ENCODE data around the gene F7.

Gene F7

GRCh38 chr13:113145496-113145895, 39.9 kb downstream of the F7 start:
- in situ Hi-C loops (cut with MboI; ENCODE audit: low sequenced_read_pairs): no loop called here
- no peak for DNase-seq (ENCODE audit: low spot score in 2 of 2)
- no peaks in the 10 kb centered on the region for H3K36me3 ChIP-seq (replicated peaks)
- no peaks in the 10 kb centered on the region for H3K9me3 ChIP-seq
- H3K4me1 ChIP-seq: no peaks in the 10 kb centered on the region
- no peaks in the 10 kb centered on the region for H3K27me3 ChIP-seq (ENCODE audit: low read depth)
- no peak overlapping the region for H3K4me3 ChIP-seq

GRCh38 chr13:113145911-113146598, 40.5 kb downstream of the F7 start:
- no peaks in the 10 kb centered on the region for H3K36me3 ChIP-seq (replicated peaks)
- no peaks in the 10 kb centered on the region for H3K27me3 ChIP-seq (ENCODE audit: low read depth)
- no peaks in the 10 kb centered on the region for H3K9me3 ChIP-seq
- no peaks in the 10 kb centered on the region for H3K4me1 ChIP-seq
- no peak overlapping the region for H3K4me3 ChIP-seq
- DNase-seq (ENCODE audit: low spot score in 2 of 2): no peak
- in situ Hi-C loops (cut with MboI; ENCODE audit: low sequenced_read_pairs): no loop called here

GRCh38 chr13:113146750-113147149, 41.2 kb downstream of the F7 start:
- no peak for DNase-seq (ENCODE audit: low spot score in 2 of 2)

GRCh38 chr13:113147206-113147605, 41.6 kb downstream of the F7 start:
- in situ Hi-C loops (cut with MboI; ENCODE audit: low sequenced_read_pairs): no loop called here
- Histone ChIP-seq H3K4me1 (no peaks in the 10 kb centered on the region), H3K9me3 (no peaks in the 10 kb centered on the region), H3K27me3 (ENCODE audit: low read depth) (no peaks in the 10 kb centered on the region), H3K36me3 (replicated peaks) (no peaks in the 10 kb centered on the region), H3K4me3 (no peak overlapping the region)
- DNase-seq (ENCODE audit: low spot score in 2 of 2): no peak

More at GRCh38 chr13:113146750-113147149, 41.2 kb downstream of the F7 start:
- in situ Hi-C loops (cut with MboI; ENCODE audit: low sequenced_read_pairs): no loop called here
- H3K4me3 ChIP-seq: no peak overlapping the region
- no peaks in the 10 kb centered on the region for H3K4me1 ChIP-seq
- H3K36me3 ChIP-seq (replicated peaks): no peaks in the 10 kb centered on the region
- H3K27me3 ChIP-seq (ENCODE audit: low read depth): no peaks in the 10 kb centered on the region
- H3K9me3 ChIP-seq: no peaks in the 10 kb centered on the region

GRCh38 chr13:113148407-113148806, 42.8 kb downstream of the F7 start:
- Histone ChIP-seq H3K36me3 (replicated peaks) (no peaks in the 10 kb centered on the region), H3K4me1 (peaks cover 11% of the 10 kb centered on the region), H3K9me3 (no peaks in the 10 kb centered on the region), H3K4me3 (no peak overlapping the region), H3K27me3 (ENCODE audit: low read depth) (no peaks in the 10 kb centered on the region)
- in situ Hi-C loops (cut with MboI; ENCODE audit: low sequenced_read_pairs): no loop called here
- DNase-seq (ENCODE audit: low spot score in 2 of 2): no peak

GRCh38 chr13:113148940-113149503, 43.4 kb downstream of the F7 start:
- no peak overlapping the region for H3K4me3 ChIP-seq
- peaks cover 15% of the 10 kb centered on the region for H3K4me1 ChIP-seq
- H3K36me3 ChIP-seq (replicated peaks): no peaks in the 10 kb centered on the region
- H3K9me3 ChIP-seq: no peaks in the 10 kb centered on the region
- no peaks in the 10 kb centered on the region for H3K27me3 ChIP-seq (ENCODE audit: low read depth)
- no peak for DNase-seq (ENCODE audit: low spot score in 2 of 2)
- in situ Hi-C loops (cut with MboI; ENCODE audit: low sequenced_read_pairs): no loop called here

GRCh38 chr13:113149711-113150549, 44.3 kb downstream of the F7 start:
- Histone ChIP-seq H3K4me1 (peaks cover 21% of the 10 kb centered on the region), H3K9me3 (no peaks in the 10 kb centered on the region), H3K27me3 (ENCODE audit: low read depth) (no peaks in the 10 kb centered on the region), H3K4me3 (no peak overlapping the region), H3K36me3 (replicated peaks) (no peaks in the 10 kb centered on the region; the same call in 1 of the 2 replicates)
- no peak for DNase-seq (ENCODE audit: low spot score in 2 of 2)
- in situ Hi-C loops (cut with MboI; ENCODE audit: low sequenced_read_pairs): no loop called here

GRCh38 chr13:113150550-113151365, 45.2 kb downstream of the F7 start:
- H3K9me3 ChIP-seq: no peaks in the 10 kb centered on the region
- DNase-seq (ENCODE audit: low spot score in 2 of 2): no peak
- in situ Hi-C loops (cut with MboI; ENCODE audit: low sequenced_read_pairs): no loop called here
- peaks cover 21% of the 10 kb centered on the region for H3K4me1 ChIP-seq
- H3K4me3 ChIP-seq: no peak overlapping the region
- no peaks in the 10 kb centered on the region; the same call in 1 of the 2 replicates for H3K36me3 ChIP-seq (replicated peaks)
- H3K27me3 ChIP-seq (ENCODE audit: low read depth): no peaks in the 10 kb centered on the region

GRCh38 chr13:113151745-113152690, 46.4 kb downstream of the F7 start:
- in situ Hi-C loops (cut with MboI; ENCODE audit: low sequenced_read_pairs): no loop called here
- H3K27me3 ChIP-seq (ENCODE audit: low read depth): no peaks in the 10 kb centered on the region
- H3K4me1 ChIP-seq: peaks cover 21% of the 10 kb centered on the region
- no peak overlapping the region for H3K4me3 ChIP-seq
- H3K36me3 ChIP-seq (replicated peaks): no peaks in the 10 kb centered on the region; the same call in 1 of the 2 replicates
- no peak for DNase-seq (ENCODE audit: low spot score in 2 of 2)
- no peaks in the 10 kb centered on the region for H3K9me3 ChIP-seq

- H3K4me1 ChIP-seq: peaks cover 21% of the 10 kb centered on the region
- no peak for DNase-seq (ENCODE audit: low spot score in 2 of 2)
- H3K4me3 ChIP-seq: peak overlapping the region; percentile 4; the same call in 1 of the 2 replicates
- H3K9me3 ChIP-seq: no peaks in the 10 kb centered on the region
- no peaks in the 10 kb centered on the region for H3K27me3 ChIP-seq (ENCODE audit: low read depth)
- in situ Hi-C loops (cut with MboI; ENCODE audit: low sequenced_read_pairs): no loop called here
- H3K36me3 ChIP-seq (replicated peaks): no peaks in the 10 kb centered on the region; the same call in 1 of the 2 replicates
These were observed 47.0 kb downstream of the F7 start for GRCh38 chr13:113152691-113152983.

- Histone ChIP-seq H3K4me3 (peak overlapping the region; percentile 31), H3K9me3 (no peaks in the 10 kb centered on the region), H3K36me3 (replicated peaks) (no peaks in the 10 kb centered on the region; the same call in 1 of the 2 replicates), H3K27me3 (ENCODE audit: low read depth) (no peaks in the 10 kb centered on the region), H3K4me1 (peaks cover 21% of the 10 kb centered on the region)
- DNase-seq (ENCODE audit: low spot score in 2 of 2): peak in 1 of 2 experiments; percentile 40
- in situ Hi-C loops (cut with MboI; ENCODE audit: low sequenced_read_pairs): no loop called here
These were observed 47.6 kb downstream of the F7 start for GRCh38 chr13:113152984-113153809.
